Measurements from ENCODE around the gene CSH2. TPM values are rescaled to one million over a fixed set of nuclear protein-coding genes. Genes with fewer than 3 reads are reported as not detected.
A peak's percentile ranks its signal among the peaks of the same experiment; 100 is the strongest.
"Not testable (repeated sequence)": the region's sequence is repeated elsewhere in the genome, so short reads cannot be mapped to it uniquely, and the experiment has no call there.

Gene CSH2
- total RNA-seq (2011; cell fraction: chromatin; rRNA removed; ENCODE audit: low replicate concordance): not detected in 2 replicates
- total RNA-seq (2011; cell fraction: nucleolus; rRNA removed): not detected in 2 replicates
- not detected in 2 replicates for total RNA-seq (2011; cell fraction: nucleoplasm; rRNA removed)
- total RNA-seq (2014; rRNA removed) (not detected in 2 replicates), total RNA-seq (2014; rRNA removed; fragmentation: Illumina TruSeq; extraction: Trizol) (not detected in 2 replicates), total RNA-seq (2015; rRNA removed; fragmentation: Illumina TruSeq; extraction: Trizol) (not detected in 2 replicates), total RNA-seq (2021) (not detected in 2 replicates), polyA plus RNA-seq (2011; rRNA removed) (not detected in 2 replicates), polyA plus RNA-seq (2014; fragmentation: Illumina TruSeq; extraction: Trizol) (not detected in 2 replicates), polyA plus RNA-seq (2014; fragmentation: Nextera tagmentation; extraction: Ambion mirVana) (not detected), polyA plus RNA-seq (2014; rRNA removed) (not detected in 2 replicates), polyA minus RNA-seq (2011; rRNA and poly(A)+ RNA removed) (not detected in 2 replicates), Bru-seq, nascent RNA (not detected), BruChase-seq, experiment 1, labeled RNA remaining after a 2-hour chase (not detected), BruChase-seq, experiment 2, labeled RNA remaining after a 6-hour chase (not detected)
- not detected in 2 replicates for polyA plus RNA-seq (2011; cell fraction: cytosol; rRNA removed)
- not detected in 2 replicates for polyA plus RNA-seq (2011; cell fraction: nucleus; rRNA removed)
- 0.17 and 0.39 TPM in 2 replicates for polyA plus RNA-seq (2012)
- polyA minus RNA-seq (2011; cell fraction: cytosol; rRNA and poly(A)+ RNA removed): not detected in 2 replicates
- polyA minus RNA-seq (2011; cell fraction: nucleus; rRNA and poly(A)+ RNA removed): not detected in 2 replicates
- long read RNA-seq, experiment 1: 0 reads
- long read RNA-seq, experiment 2: 0 reads
- long read RNA-seq, experiment 3: 0 reads

DNA sequence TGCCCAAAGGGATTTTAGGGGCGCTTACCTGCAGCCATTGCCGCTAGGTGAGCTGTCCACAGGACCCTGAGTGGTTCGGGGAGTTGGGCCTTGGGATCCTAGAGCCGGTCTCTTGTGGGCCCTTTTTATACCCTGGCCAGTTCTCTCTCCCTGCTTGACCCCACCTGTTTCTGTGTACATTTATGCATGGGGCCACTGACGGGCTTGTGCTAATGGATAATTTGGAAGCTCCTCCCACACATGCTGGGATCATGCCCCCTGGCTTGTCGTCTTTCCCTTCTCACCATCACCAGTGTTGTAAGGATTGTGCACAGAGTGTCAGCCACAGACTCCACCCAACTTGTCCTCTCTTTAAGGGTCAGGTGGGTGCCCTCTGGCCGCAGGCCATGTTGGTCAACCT is at the start of gene CSH2:
TSS of gene CSH2 (minus strand) at position 101 of the 400 bp plus-strand sequence. CDS start at position 38, 63 bp downstream.
- in situ Hi-C loops (cut with MboI); H3K4me3 ChIP-seq; ATAC-seq; H3K9me3 ChIP-seq (replicated peaks; ENCODE audit: control insufficient read depth, insufficient read depth, low read depth, low read length); H3K27ac ChIP-seq (ENCODE audit: extremely low read depth, low read depth, low read length); DNase-seq (ENCODE audit: extremely low read depth in 1 of 4, low spot score in 3 of 4); H3K9me1 ChIP-seq (ENCODE audit: control insufficient read depth, insufficient read depth, low read length); H3K36me3 ChIP-seq (ENCODE audit: control insufficient read depth, insufficient read depth, low read length); H4K20me1 ChIP-seq (replicated peaks; ENCODE audit: control insufficient read depth, insufficient read depth, low read length); FAIRE-seq; POLR2A ChIA-PET; H3K79me2 ChIP-seq (ENCODE audit: control insufficient read depth, insufficient read depth, low read length); H3K4me2 ChIP-seq (ENCODE audit: insufficient read depth, low read length); H3K9ac ChIP-seq (ENCODE audit: insufficient read depth in 1 of 2, low read depth in 2 of 2, low read length in 2 of 2); H3K4me1 ChIP-seq (replicated peaks in 1 of 2; ENCODE audit: control insufficient read depth in 2 of 2, insufficient read depth in 2 of 2, low read length in 2 of 2); H2AFZ ChIP-seq (ENCODE audit: low read depth, low read length); BruUV-seq (replicated peaks); intact Hi-C loops (cut with micrococcal nuclease); CTCF ChIA-PET (ENCODE audit: low intra/inter-chr PET ratio): not testable (repeated sequence)
- peaks cover 2 to 19% of the 10 kb centered on the region in 2 experiments; a peak in 2 of 5 replicates for H3K27me3 ChIP-seq (ENCODE audit: control insufficient read depth in 2 of 2, insufficient read depth in 2 of 2, low read length in 2 of 2)
- WGBS (ENCODE audit: insufficient coverage, low coverage, missing lambda C conversion rate): 35% methylated on average over 3 of the region's 7 CpGs

DNA sequence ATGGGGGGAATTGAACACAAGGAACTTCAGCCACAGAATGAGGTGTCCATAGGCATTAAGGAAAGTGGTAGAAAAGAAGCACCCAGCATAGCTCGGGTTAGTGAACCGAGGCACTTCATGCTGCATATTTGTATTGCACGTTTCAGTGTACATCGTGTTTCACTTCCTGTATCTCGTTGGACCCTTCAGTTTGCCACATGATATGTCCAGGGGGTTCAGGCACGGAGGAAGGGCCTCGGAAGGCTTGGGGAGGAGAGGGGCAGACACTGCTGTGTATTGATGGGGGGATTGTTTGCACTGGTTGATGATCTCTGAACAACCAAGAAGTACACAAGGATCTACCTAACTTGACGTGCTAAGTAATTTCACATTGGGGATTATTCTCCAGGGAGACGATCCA is 48.9 kb upstream of the CSH2 start:
- H3K27ac ChIP-seq (ENCODE audit: extremely low read depth, low read depth, low read length); H3K4me2 ChIP-seq (ENCODE audit: insufficient read depth, low read length); H3K9me1 ChIP-seq (ENCODE audit: control insufficient read depth, insufficient read depth, low read length); H3K4me1 ChIP-seq (replicated peaks in 1 of 2; ENCODE audit: control insufficient read depth in 2 of 2, insufficient read depth in 2 of 2, low read length in 2 of 2); H3K9ac ChIP-seq (ENCODE audit: insufficient read depth in 1 of 2, low read depth in 2 of 2, low read length in 2 of 2); DNase-seq (ENCODE audit: extremely low read depth in 1 of 4, low spot score in 3 of 4); H3K9me3 ChIP-seq (replicated peaks; ENCODE audit: control insufficient read depth, insufficient read depth, low read depth, low read length); CTCF ChIA-PET (ENCODE audit: low intra/inter-chr PET ratio); ATAC-seq; in situ Hi-C loops (cut with MboI); H4K20me1 ChIP-seq (replicated peaks; ENCODE audit: control insufficient read depth, insufficient read depth, low read length); intact Hi-C loops (cut with micrococcal nuclease); H3K4me3 ChIP-seq; H3K79me2 ChIP-seq (ENCODE audit: control insufficient read depth, insufficient read depth, low read length); FAIRE-seq; H3K36me3 ChIP-seq (ENCODE audit: control insufficient read depth, insufficient read depth, low read length); BruUV-seq (replicated peaks): not testable (repeated sequence)
- H3K27me3 ChIP-seq (ENCODE audit: control insufficient read depth in 2 of 2, insufficient read depth in 2 of 2, low read length in 2 of 2): peaks cover 3 to 18% of the 10 kb centered on the region in 2 experiments; a peak in 4 of 5 replicates
- 0 out of 2 replicates have a peak overlapping the region, but pooled peaks have one; percentile 40 for H2AFZ ChIP-seq (ENCODE audit: low read depth, low read length)
- POLR2A ChIA-PET: interaction anchor here (0.6 kb wide), 1 partner anchor 166 kb away, joined by 3 read pairs; no protein-coding TSS in a partner anchor
- 4% methylated on average over 7 of the region's 9 CpGs for WGBS (ENCODE audit: insufficient coverage, low coverage, missing lambda C conversion rate)

DNA sequence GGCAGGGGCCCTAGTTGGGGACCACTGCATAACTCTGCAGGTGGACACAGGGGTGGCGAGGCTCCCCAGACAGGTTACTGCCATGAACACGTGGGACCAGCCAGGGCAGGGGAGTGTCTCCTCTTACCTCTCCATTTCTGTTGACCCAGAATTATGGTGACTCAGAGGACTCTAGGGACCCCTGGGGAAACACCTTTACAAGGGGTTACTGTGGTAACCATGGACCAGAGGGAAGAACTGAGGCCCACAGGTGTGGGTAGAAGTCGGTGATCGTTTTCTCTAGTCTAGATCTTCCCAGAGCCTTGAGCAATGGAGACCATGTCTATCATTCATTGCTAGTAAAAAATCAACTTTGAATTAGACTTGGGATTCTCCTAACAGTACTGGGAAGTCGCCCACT is 47.3 kb upstream of the CSH2 start:
- H4K20me1 ChIP-seq (replicated peaks; ENCODE audit: control insufficient read depth, insufficient read depth, low read length); H3K4me2 ChIP-seq (ENCODE audit: insufficient read depth, low read length); BruUV-seq (replicated peaks); H3K4me3 ChIP-seq; H3K9me1 ChIP-seq (ENCODE audit: control insufficient read depth, insufficient read depth, low read length); intact Hi-C loops (cut with micrococcal nuclease); in situ Hi-C loops (cut with MboI); H3K79me2 ChIP-seq (ENCODE audit: control insufficient read depth, insufficient read depth, low read length); FAIRE-seq; H3K9ac ChIP-seq (ENCODE audit: insufficient read depth in 1 of 2, low read depth in 2 of 2, low read length in 2 of 2); H3K4me1 ChIP-seq (replicated peaks in 1 of 2; ENCODE audit: control insufficient read depth in 2 of 2, insufficient read depth in 2 of 2, low read length in 2 of 2); POLR2A ChIA-PET; CTCF ChIA-PET (ENCODE audit: low intra/inter-chr PET ratio); ATAC-seq; DNase-seq (ENCODE audit: extremely low read depth in 1 of 4, low spot score in 3 of 4); H3K27ac ChIP-seq (ENCODE audit: extremely low read depth, low read depth, low read length); H3K36me3 ChIP-seq (ENCODE audit: control insufficient read depth, insufficient read depth, low read length); H2AFZ ChIP-seq (ENCODE audit: low read depth, low read length); H3K9me3 ChIP-seq (replicated peaks; ENCODE audit: control insufficient read depth, insufficient read depth, low read depth, low read length): not testable (repeated sequence)
- H3K27me3 ChIP-seq (ENCODE audit: control insufficient read depth in 2 of 2, insufficient read depth in 2 of 2, low read length in 2 of 2): peaks cover 3 to 29% of the 10 kb centered on the region in 2 experiments; a peak in 4 of 5 replicates
- WGBS (ENCODE audit: insufficient coverage, low coverage, missing lambda C conversion rate): 5% methylated on average over 5 of the region's 5 CpGs

All from K562 (cell line).